Breast epithelium (tissue), 3 donors: ENCODE data around the gene MYO15A.

Experiments
- CTCF ChIP-seq, 3 donors: fragments of 450-650 bp; IDR thresholded peaks; one replicate each; pipeline ENCODE4 v1.5.1; 2016 to 2017; ENCODE audit warnings: antibody characterized with exemption in 3 of 3, mild to moderate bottlenecking in 3 of 3, moderate library complexity in 3 of 3
- POLR2A ChIP-seq: fragments of 450-650 bp; IDR thresholded peaks from one replicate; pipeline ENCODE4 v1.6.1; 2016; ENCODE audit warnings: antibody characterized with exemption, mild to moderate bottlenecking, moderate library complexity
- POLR2AphosphoS5 ChIP-seq, 3 donors: sonication (generic); formaldehyde crosslinking; IDR thresholded peaks; one replicate each; pipeline ENCODE4 v1.6.1; 2017; ENCODE audit warnings: antibody characterized with exemption in 3 of 3

GRCh38 chr17:18185391-18185790 is 76.8 kb downstream of the MYO15A start:
- TF ChIP-seq CTCF (IDR thresholded peaks at IDR 0.05): no peak
- TF ChIP-seq POLR2A: no peak
- TF ChIP-seq POLR2AphosphoS5 (IDR thresholded peaks at IDR 0.05): no peak
